Lung (tissue), 12 donors: ENCODE results near the gene AVP. TPM values are rescaled to one million over a fixed set of nuclear protein-coding genes. Genes with fewer than 3 reads are reported as not detected.
"Not testable (repeated sequence)": the region's sequence is repeated elsewhere in the genome, so short reads cannot be mapped to it uniquely, and the experiment has no call there.

Source experiments
- ATAC-seq: fragments of 200-7000 bp; cut with Tn5 transposase; one replicate; pipeline ENCODE4 v1.9.1; 2020; ENCODE audit warnings: moderate number of reproducible peaks; ENCODE audit not compliant: insufficient read depth, low FRiP score
- DNase-seq, 3 donors: peaks; one replicate each; pipeline ENCODE4 v3.0.0-alpha.2; 2013 to 2017
- H3K27ac ChIP-seq, 2 donors: one replicate each; pipeline ENCODE4 v1.5.1; 2013; ENCODE audit warnings: mild to moderate bottlenecking in 2 of 2, moderate library complexity in 2 of 2, control low read depth in 1 of 2, inconsistent platforms in 1 of 2, low read depth in 1 of 2, low read length in 1 of 2
- H3K27me3 ChIP-seq, 3 donors: one replicate each; pipeline ENCODE4 v1.5.1; 2013; ENCODE audit warnings: low read length in 2 of 3; ENCODE audit not compliant: control insufficient read depth in 3 of 3, insufficient read depth in 3 of 3
- H3K36me3 ChIP-seq, 4 donors: one replicate each; pipeline ENCODE4 v1.5.1; 2013; ENCODE audit warnings: low read length in 4 of 4, mild to moderate bottlenecking in 1 of 4, moderate library complexity in 1 of 4; ENCODE audit not compliant: control insufficient read depth in 4 of 4, insufficient read depth in 4 of 4
- H3K4me1 ChIP-seq, 5 donors: one replicate each; pipeline ENCODE4 v1.5.1; 2013; ENCODE audit warnings: low read length in 5 of 5, mild to moderate bottlenecking in 2 of 5, moderate library complexity in 1 of 5; ENCODE audit not compliant: control insufficient read depth in 5 of 5, insufficient read depth in 5 of 5
- H3K4me3 ChIP-seq: one replicate; pipeline ENCODE4 v1.5.1; 2013; ENCODE audit warnings: mild to moderate bottlenecking, control low read depth, moderate library complexity
- H3K9ac ChIP-seq, 2 donors: one replicate each; pipeline ENCODE4 v1.5.1; 2013; ENCODE audit warnings: low read length in 2 of 2, control low read depth in 1 of 2; ENCODE audit not compliant: insufficient read depth in 1 of 2
- H3K9me3 ChIP-seq, 4 donors: one replicate each; pipeline ENCODE4 v1.5.1; 2013; ENCODE audit warnings: low read length in 3 of 4, mild to moderate bottlenecking in 1 of 4, moderate library complexity in 1 of 4; ENCODE audit not compliant: control insufficient read depth in 4 of 4, insufficient read depth in 3 of 4
- WGBS, 2 donors: extraction: QIAGEN DNeasy Blood & Tissue Kit; methylation state at CpG; one replicate each; pipeline ENCODE4 v1.1.7; 2013; 5-methylcytosine and 5-hydroxymethylcytosine counted together
- polyA plus RNA-seq, 2 donors: library from polyadenylated mRNA; stranded (reverse); fragments of 200-250 nt; gene quantifications; one replicate each; pipeline ENCODE4 v1.2.1, GENCODE V29; 2013
- total RNA-seq, 2 donors: library from RNA; depleted of rRNA in 1 of 2; stranded (reverse); fragments of >200 nt in 1 of 2; gene quantifications; one replicate each; pipeline ENCODE4 v1.2.1, GENCODE V29; 2014 to 2021
- TF ChIP-seq, protein P1 (sequence below): IDR thresholded peaks from 2 replicates; pipeline ENCODE4 v1.5.1; 2012; ENCODE audit warnings: mild to moderate bottlenecking; ENCODE audit errors: control extremely low read depth, extremely low read depth
- donor health status: control.
- donor health status: control.
- donor health status: Bipolar disorder and iron deficiency.
- donor health status: healthy.
- donor health status: DM: yes; HTN: yes; CAD: no.

AVP gene
- total and polyA plus RNA-seq, 4 donors: not detected

DNA sequence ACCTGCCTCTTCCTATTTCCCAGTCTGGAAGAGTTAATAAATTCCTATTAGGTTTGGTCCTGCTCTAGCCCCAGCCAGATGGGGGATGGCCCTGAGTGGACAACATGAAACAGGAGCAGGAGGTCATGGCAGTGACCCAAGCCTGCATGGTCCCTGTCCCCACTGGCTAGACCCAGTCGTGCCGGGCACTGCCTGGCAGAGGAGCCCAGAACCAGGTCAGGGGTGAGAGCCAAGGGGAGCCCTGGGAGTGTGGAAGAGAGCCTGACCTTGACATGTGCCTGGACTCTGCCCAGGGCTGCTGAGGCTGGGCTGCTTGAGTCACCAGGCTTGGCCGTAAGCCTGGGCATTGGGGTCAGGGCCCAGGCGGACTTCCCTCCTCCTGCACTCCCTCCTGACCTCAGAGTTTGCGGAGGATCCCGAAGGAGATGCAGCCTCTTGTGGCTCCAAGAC, 3.6 kb downstream of the AVP start:
- DNase-seq (no peak), ATAC-seq (peak; percentile 67)
- 64% methylated on average over 6 of the region's 6 CpGs for WGBS, 2 donors
- no peak overlapping the region for H3K9ac ChIP-seq
- no peak overlapping the region for H3K27ac ChIP-seq
- H3K4me1 ChIP-seq: peaks cover 0 to 10% (median 0%) of the 10 kb centered on the region in 5 donors
- peaks cover 0 to 7% (median 0%) of the 10 kb centered on the region in 4 donors for H3K9me3 ChIP-seq
- TF ChIP-seq, protein P1, sequence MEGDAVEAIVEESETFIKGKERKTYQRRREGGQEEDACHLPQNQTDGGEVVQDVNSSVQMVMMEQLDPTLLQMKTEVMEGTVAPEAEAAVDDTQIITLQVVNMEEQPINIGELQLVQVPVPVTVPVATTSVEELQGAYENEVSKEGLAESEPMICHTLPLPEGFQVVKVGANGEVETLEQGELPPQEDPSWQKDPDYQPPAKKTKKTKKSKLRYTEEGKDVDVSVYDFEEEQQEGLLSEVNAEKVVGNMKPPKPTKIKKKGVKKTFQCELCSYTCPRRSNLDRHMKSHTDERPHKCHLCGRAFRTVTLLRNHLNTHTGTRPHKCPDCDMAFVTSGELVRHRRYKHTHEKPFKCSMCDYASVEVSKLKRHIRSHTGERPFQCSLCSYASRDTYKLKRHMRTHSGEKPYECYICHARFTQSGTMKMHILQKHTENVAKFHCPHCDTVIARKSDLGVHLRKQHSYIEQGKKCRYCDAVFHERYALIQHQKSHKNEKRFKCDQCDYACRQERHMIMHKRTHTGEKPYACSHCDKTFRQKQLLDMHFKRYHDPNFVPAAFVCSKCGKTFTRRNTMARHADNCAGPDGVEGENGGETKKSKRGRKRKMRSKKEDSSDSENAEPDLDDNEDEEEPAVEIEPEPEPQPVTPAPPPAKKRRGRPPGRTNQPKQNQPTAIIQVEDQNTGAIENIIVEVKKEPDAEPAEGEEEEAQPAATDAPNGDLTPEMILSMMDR: no peak
- no peaks in the 10 kb centered on the region for H3K36me3 ChIP-seq
- peaks cover 0 to 44% (median 30%) of the 10 kb centered on the region in 3 donors for H3K27me3 ChIP-seq
- H3K4me3 ChIP-seq: no peak overlapping the region

DNA sequence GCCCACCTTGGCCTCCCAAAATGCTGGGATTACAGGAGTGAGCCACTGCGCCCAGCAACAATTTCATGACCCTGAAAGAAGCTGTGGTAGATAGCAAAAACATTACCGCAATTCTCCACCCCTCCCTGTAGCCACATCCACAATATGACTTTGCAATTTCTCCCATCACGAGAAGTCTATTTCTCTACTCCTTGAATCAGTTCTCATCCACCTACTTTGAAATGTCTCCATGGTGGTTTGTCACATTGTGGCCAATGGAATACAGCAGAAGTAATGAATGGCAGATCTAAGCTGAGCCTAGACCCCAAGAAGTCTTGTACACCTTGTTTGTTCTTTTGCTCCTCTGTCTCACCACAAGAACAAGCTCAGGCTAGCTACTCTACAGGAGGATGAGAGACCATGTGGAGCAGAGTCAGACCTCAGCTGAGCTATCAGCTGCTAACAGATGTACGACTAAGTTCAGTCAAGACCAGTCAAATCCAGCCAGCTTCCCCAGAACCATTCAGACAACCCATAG, 6.8 kb downstream of the AVP start:
- DNase-seq (no peak), ATAC-seq (no peak)
- TF ChIP-seq, protein P1: no peak
- WGBS, 2 donors: 38 to 67% methylated on average over 4 of the region's 4 CpGs
- H3K27ac ChIP-seq: no peak overlapping the region
- peaks cover 0 to 5% (median 0%) of the 10 kb centered on the region in 5 donors for H3K4me1 ChIP-seq
- H3K36me3 ChIP-seq: no peaks in the 10 kb centered on the region
- no peak overlapping the region for H3K9ac ChIP-seq
- H3K4me3 ChIP-seq: no peak overlapping the region
- H3K9me3 ChIP-seq: peaks cover 0 to 4% (median 0%) of the 10 kb centered on the region in 4 donors
- H3K27me3 ChIP-seq: peaks cover 0 to 34% (median 25%) of the 10 kb centered on the region in 3 donors

DNA sequence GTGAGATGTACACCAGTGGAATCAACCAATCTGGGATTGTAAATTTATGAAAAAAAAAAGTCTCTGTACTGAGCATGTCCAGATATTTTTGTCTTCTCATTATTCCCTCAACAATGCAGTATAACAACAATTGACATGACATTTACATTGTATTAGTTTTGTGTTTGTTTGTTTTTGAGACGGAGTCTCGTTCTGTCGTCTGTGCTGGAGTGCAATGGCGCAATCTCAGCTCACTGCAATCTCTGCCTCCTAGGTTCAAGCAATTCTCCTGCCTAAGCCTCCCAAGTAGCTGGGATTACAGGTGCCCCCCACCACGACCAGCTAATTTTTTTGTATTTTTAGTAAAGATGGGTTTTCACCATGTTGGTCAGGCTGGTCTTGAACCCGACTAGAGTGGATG, 9.2 kb downstream of the AVP start:
- H3K9me3 ChIP-seq: not testable (repeated sequence)
- WGBS, 2 donors: 74 to 76% methylated on average over 6 of the region's 6 CpGs

DNA sequence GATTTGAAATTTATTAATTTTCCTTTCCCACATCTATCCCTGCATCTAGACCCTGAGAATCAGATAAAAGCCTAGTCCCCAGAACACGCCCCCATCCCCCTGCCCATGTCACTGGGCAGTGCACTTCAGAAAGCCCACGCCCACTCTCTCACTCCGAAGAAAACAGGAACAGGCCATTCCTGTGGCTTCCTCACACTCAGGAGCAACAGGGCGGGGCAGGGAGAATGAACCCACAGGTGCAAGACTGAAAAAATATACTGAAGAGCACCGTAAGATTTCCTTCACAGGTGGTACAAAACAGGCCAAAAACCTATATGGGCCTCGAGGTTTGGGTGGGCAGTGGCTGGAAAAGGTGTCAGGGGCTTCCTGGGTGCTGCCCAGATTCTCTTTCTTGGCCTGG, 9.7 kb downstream of the AVP start:
- DNase-seq: no peak

More for the DNA sequence above, 9.2 kb downstream of the AVP start:
- Histone ChIP-seq H3K27me3 (peaks cover 0 to 32% (median 23%) of the 10 kb centered on the region in 3 donors), H3K4me1 (peaks cover 0 to 15% (median 0%) of the 10 kb centered on the region in 5 donors)
- not testable (repeated sequence) for H3K36me3 ChIP-seq, H3K4me3 ChIP-seq, H3K9ac ChIP-seq, H3K27ac ChIP-seq, ATAC-seq, DNase-seq

DNA sequence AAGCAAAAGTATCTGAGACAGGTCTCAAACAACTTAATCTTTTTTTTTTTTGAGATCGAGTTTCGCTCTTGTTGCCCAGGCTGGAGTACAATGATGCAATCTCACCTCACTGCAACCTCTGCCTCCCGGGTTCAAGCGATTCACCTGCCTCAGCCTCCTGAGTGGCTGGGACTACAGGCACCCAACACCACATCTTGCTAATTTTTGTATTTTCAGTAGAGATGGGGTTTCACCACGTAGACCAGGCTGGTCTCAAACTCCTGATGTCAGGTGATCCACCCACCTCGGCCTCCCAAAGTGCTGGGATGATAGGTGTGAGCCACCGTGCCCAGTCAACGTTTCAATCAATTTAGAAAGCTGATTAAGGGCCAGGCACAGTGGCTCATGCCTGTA, 11.3 kb downstream of the AVP start:
- not testable (repeated sequence) for H3K36me3 ChIP-seq, H3K4me3 ChIP-seq, DNase-seq, H3K27ac ChIP-seq, H3K9ac ChIP-seq, H3K9me3 ChIP-seq, ATAC-seq
- Histone ChIP-seq H3K4me1 (peaks cover 0 to 15% (median 0%) of the 10 kb centered on the region in 5 donors), H3K27me3 (peaks cover 0 to 24% (median 19%) of the 10 kb centered on the region in 3 donors)
- 87 to 91% methylated on average over 8 of the region's 8 CpGs for WGBS, 2 donors

More for the DNA sequence above, 9.7 kb downstream of the AVP start:
- H3K4me3 ChIP-seq: no peak overlapping the region
- H3K9ac ChIP-seq: no peak overlapping the region
- H3K4me1 ChIP-seq: peaks cover 0 to 15% (median 0%) of the 10 kb centered on the region in 5 donors
- no peak for ATAC-seq
- 23 to 45% methylated on average over 6 of the region's 6 CpGs for WGBS, 2 donors
- no peak overlapping the region for H3K27ac ChIP-seq
- TF ChIP-seq, protein P1: no peak
- peaks cover 0 to 32% (median 23%) of the 10 kb centered on the region in 3 donors for H3K27me3 ChIP-seq
- H3K36me3 ChIP-seq: no peaks in the 10 kb centered on the region
- H3K9me3 ChIP-seq: peaks cover 0 to 4% (median 0%) of the 10 kb centered on the region in 4 donors
